DND-41 (cell line): ENCODE results near the gene STK4.

Source experiments
- ATAC-seq: fragments of 200-7000 bp; cut with Tn5 transposase; 3 replicates; pipeline ENCODE4 v1.9.1; 2021; ENCODE audit warnings: low read depth; ENCODE audit not compliant: insufficient read depth
- DNase-seq: peaks from one replicate; pipeline ENCODE4 v3.0.0-alpha.2; 2020
- H2AFZ ChIP-seq: 2 replicates; pipeline ENCODE4 v1.6.0; 2012; ENCODE audit warnings: low read depth, low read length
- H3K27ac ChIP-seq: 2 replicates; pipeline ENCODE4 v1.5.1; 2012; ENCODE audit warnings: low read length, inconsistent platforms
- H3K27me3 ChIP-seq: fragments of 200-600 bp; sonication (generic); 2 replicates; pipeline ENCODE4 v1.6.0; 2012; ENCODE audit warnings: low read length, mild to moderate bottlenecking, inconsistent platforms; ENCODE audit not compliant: insufficient read depth, poor library complexity
- H3K36me3 ChIP-seq: 2 replicates; pipeline ENCODE4 v1.5.1; 2012; ENCODE audit warnings: low read length, inconsistent platforms; ENCODE audit not compliant: insufficient read depth
- H3K4me1 ChIP-seq: 2 replicates; pipeline ENCODE4 v1.5.1; 2012; ENCODE audit warnings: mild to moderate bottlenecking, low read length; ENCODE audit not compliant: insufficient read depth
- H3K4me2 ChIP-seq: 2 replicates; pipeline ENCODE4 v1.6.0; 2012; ENCODE audit warnings: mild to moderate bottlenecking, moderate library complexity, low read length, inconsistent platforms; ENCODE audit not compliant: insufficient read depth
- H3K4me3 ChIP-seq, 2 experiments: fragments of 200-600 bp in 1 of 2; shearing (Covaris generic) in 1 of 2; 2 replicates each; pipeline ENCODE4 v1.5.1; 2012 to 2016; ENCODE audit warnings: inconsistent platforms in 2 of 2, low read length in 2 of 2, mild to moderate bottlenecking in 2 of 2, low read depth in 1 of 2, moderate library complexity in 1 of 2
- H3K79me2 ChIP-seq: 2 replicates; pipeline ENCODE4 v1.6.0; 2012; ENCODE audit warnings: low read length, inconsistent platforms; ENCODE audit not compliant: insufficient read depth
- H3K9ac ChIP-seq: 2 replicates; pipeline ENCODE4 v1.6.0; 2012; ENCODE audit warnings: low read depth, mild to moderate bottlenecking, inconsistent platforms, low read length, moderate library complexity
- H3K9me3 ChIP-seq: 2 replicates; pipeline ENCODE4 v1.5.1; 2012; ENCODE audit warnings: low read length, moderate library complexity, mild to moderate bottlenecking, inconsistent platforms; ENCODE audit not compliant: insufficient read depth, severe bottlenecking
- H4K20me1 ChIP-seq: 2 replicates; pipeline ENCODE4 v1.6.0; 2012; ENCODE audit warnings: low read length; ENCODE audit not compliant: insufficient read depth
- EZH2 ChIP-seq: IDR thresholded peaks from 3 replicates; pipeline ENCODE4 v1.6.1; 2012; ENCODE audit warnings: borderline replicate concordance, low read depth, mild to moderate bottlenecking, moderate library complexity, low read length, inconsistent platforms; ENCODE audit not compliant: severe bottlenecking
- TF ChIP-seq, protein P1 (sequence below): IDR thresholded peaks from 2 replicates; pipeline ENCODE4 v1.5.1; 2012; ENCODE audit warnings: borderline replicate concordance, low read length, moderate library complexity, mild to moderate bottlenecking; ENCODE audit not compliant: poor library complexity, severe bottlenecking; ENCODE audit errors: extremely low read depth

STK4 gene

DNA sequence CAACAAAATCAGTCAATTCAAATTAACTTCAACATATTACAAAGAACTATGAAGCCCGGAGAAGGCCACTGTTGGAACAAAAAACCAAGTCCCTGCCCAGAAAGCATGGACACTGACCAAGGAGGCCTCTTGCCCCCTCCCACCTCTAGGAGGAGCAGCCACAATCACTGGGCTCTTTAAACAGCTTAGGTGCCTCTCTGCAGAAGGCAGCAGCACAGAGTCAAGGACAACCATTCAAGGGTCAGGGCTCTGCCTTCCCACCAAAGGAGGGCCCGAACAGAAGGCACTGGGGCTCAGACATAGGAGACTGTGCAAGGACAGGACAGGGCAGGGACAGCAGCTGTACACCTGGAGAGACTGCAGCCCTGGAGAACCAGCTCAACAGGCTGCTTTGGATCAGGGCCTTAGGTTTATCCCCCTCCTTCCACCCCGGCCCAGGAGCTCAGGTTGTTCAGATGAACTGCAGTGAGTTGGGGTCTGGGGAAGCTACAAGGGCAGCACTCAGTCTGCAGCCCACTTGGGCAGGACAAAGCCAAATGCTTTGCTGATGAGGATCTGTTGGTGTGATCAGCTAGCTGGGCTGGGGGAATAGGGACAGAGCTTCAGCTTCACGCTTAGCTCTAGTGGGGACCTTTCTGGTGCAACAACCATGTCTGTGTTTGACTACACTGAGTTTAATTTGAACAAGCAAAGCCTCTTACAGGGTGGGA is 23.9 kb upstream of the STK4 start:
- Histone ChIP-seq H3K9me3 (no peaks in the 10 kb centered on the region), H4K20me1 (peaks cover 28% of the 10 kb centered on the region)
- ATAC-seq, result peak; percentile 28; the same call in 1 of the 3 replicates

DNA sequence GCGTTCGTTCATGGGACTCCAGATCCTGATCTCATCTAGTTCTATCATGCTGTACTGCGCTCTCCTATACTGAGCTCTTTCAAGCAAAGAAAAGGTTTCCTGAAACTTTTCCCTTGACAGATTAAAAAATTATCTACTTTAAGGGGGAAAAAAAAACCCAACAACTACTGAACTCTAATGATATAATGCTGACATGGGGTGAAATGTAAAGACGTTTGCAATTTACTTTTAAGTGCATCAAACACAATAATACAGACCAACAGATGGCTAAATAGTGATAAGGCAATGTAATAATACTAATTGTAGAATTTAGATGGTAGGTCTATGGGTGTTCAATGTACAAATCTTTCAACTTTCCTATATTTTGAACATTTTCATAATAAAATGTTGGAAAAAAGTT is 22.5 kb upstream of the STK4 start:
- H3K4me1 ChIP-seq, result no peaks in the 10 kb centered on the region
- peaks cover 26% of the 10 kb centered on the region for H4K20me1 ChIP-seq
- ATAC-seq, result no peak
- no peak overlapping the region for H2AFZ ChIP-seq
- H3K4me2 ChIP-seq, result no peak overlapping the region
- no peaks in the 10 kb centered on the region; the same call in 1 of the 2 replicates for H3K79me2 ChIP-seq
- H3K27ac ChIP-seq, result no peak overlapping the region
- TF ChIP-seq, protein P1, sequence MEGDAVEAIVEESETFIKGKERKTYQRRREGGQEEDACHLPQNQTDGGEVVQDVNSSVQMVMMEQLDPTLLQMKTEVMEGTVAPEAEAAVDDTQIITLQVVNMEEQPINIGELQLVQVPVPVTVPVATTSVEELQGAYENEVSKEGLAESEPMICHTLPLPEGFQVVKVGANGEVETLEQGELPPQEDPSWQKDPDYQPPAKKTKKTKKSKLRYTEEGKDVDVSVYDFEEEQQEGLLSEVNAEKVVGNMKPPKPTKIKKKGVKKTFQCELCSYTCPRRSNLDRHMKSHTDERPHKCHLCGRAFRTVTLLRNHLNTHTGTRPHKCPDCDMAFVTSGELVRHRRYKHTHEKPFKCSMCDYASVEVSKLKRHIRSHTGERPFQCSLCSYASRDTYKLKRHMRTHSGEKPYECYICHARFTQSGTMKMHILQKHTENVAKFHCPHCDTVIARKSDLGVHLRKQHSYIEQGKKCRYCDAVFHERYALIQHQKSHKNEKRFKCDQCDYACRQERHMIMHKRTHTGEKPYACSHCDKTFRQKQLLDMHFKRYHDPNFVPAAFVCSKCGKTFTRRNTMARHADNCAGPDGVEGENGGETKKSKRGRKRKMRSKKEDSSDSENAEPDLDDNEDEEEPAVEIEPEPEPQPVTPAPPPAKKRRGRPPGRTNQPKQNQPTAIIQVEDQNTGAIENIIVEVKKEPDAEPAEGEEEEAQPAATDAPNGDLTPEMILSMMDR, result no peak
- no peak overlapping the region for H3K4me3 ChIP-seq
- no peak for DNase-seq
- H3K36me3 ChIP-seq, result peaks cover 97% of the 10 kb centered on the region
- H3K27me3 ChIP-seq, result no peaks in the 10 kb centered on the region
- H3K9ac ChIP-seq, result no peak overlapping the region
- H3K9me3 ChIP-seq, result no peaks in the 10 kb centered on the region

More for the DNA sequence above, 23.9 kb upstream of the STK4 start:
- Histone ChIP-seq H3K9ac (no peak overlapping the region), H3K79me2 (no peaks in the 10 kb centered on the region), H3K36me3 (peaks cover 96% of the 10 kb centered on the region), H2AFZ (no peak overlapping the region), H3K4me2 (no peak overlapping the region), H3K27me3 (no peaks in the 10 kb centered on the region), H3K27ac (no peak overlapping the region), H3K4me3 (no peak overlapping the region), H3K4me1 (no peaks in the 10 kb centered on the region)
- TF ChIP-seq EZH2, result no peak
- TF ChIP-seq, protein P1, result no peak
- DNase-seq, result no peak

DNA sequence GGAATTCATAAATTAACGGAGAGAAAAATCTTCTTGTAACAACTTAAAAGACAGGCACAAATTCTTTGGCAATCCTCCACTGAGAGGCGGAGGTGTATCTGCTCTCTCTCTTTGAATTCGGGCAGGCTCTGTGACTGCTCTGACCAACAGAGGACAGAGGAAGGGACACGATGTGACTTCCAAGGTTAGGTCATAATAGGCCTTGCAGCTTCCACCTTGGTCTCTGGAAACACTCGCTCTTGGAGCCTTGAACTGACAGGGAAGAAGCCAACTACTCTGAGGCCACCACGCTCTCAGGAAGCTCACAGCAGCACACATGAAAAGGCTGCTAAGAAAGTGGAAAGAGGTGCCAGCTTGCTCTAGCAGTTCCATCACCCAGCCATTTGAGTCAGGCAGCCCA is 21.1 kb upstream of the STK4 start:
- peaks cover 98% of the 10 kb centered on the region for H3K36me3 ChIP-seq
- no peak overlapping the region for H2AFZ ChIP-seq
- DNase-seq, result no peak
- H3K4me2 ChIP-seq, result no peak overlapping the region
- H3K27ac ChIP-seq, result no peak overlapping the region
- no peak for ATAC-seq
- TF ChIP-seq EZH2, result no peak
- TF ChIP-seq, protein P1, result no peak
- H3K27me3 ChIP-seq, result no peaks in the 10 kb centered on the region
- no peaks in the 10 kb centered on the region; the same call in 1 of the 2 replicates for H3K79me2 ChIP-seq
- H3K4me1 ChIP-seq, result no peaks in the 10 kb centered on the region
- no peaks in the 10 kb centered on the region for H3K9me3 ChIP-seq
- H3K9ac ChIP-seq, result no peak overlapping the region
- H3K4me3 ChIP-seq, result no peak overlapping the region
- peaks cover 26% of the 10 kb centered on the region for H4K20me1 ChIP-seq
